GM10248 (cell line): ENCODE data around the gene FGFRL1.

Source experiments
- CTCF ChIA-PET: fragments of 300-600 bp; sonication (Branson Sonifier 250); formaldehyde crosslinking; extraction: SDS; loops from one replicate; lab custom pipeline; 2021; ENCODE audit warnings: antibody characterized with exemption; lab: Yijun Ruan, JAX
- POLR2A ChIA-PET: fragments of 350-650 bp; sonication (Branson Sonifier 250); formaldehyde crosslinking; extraction: SDS; loops from one replicate; lab custom pipeline; 2020; ENCODE audit warnings: antibody characterized with exemption; lab: Yijun Ruan, JAX
- DNase-seq: peaks from one replicate; pipeline ENCODE4 v3.0.0; 2012; ENCODE audit errors: extremely low spot score
- TF ChIP-seq, protein P1 (sequence below): IDR thresholded peaks from 2 replicates; pipeline ENCODE4 v1.5.1; 2012; ENCODE audit warnings: mild to moderate bottlenecking, low read depth; ENCODE audit errors: extremely low read depth, missing control alignments, control extremely low read depth

FGFRL1 gene

DNA sequence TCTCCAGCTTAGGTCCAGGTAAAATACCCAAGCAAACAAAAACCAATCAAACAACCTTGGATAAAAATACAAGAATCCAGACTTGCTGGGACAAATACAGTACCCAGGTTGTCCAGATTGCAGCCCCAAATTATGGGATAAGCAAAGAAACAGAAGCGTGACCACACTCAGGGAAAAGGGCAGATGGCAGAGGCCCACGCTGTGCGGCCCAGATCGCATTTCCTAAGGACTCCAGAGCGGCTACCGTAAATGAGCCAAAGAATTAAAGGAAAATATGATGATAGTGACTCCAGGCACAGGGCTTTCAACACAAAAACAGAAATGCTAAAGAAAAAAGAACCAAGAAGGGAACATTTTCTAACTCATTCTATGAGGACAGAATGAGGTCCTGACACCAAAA, 50.3 kb downstream of the FGFRL1 start:
- TF ChIP-seq, protein P1, sequence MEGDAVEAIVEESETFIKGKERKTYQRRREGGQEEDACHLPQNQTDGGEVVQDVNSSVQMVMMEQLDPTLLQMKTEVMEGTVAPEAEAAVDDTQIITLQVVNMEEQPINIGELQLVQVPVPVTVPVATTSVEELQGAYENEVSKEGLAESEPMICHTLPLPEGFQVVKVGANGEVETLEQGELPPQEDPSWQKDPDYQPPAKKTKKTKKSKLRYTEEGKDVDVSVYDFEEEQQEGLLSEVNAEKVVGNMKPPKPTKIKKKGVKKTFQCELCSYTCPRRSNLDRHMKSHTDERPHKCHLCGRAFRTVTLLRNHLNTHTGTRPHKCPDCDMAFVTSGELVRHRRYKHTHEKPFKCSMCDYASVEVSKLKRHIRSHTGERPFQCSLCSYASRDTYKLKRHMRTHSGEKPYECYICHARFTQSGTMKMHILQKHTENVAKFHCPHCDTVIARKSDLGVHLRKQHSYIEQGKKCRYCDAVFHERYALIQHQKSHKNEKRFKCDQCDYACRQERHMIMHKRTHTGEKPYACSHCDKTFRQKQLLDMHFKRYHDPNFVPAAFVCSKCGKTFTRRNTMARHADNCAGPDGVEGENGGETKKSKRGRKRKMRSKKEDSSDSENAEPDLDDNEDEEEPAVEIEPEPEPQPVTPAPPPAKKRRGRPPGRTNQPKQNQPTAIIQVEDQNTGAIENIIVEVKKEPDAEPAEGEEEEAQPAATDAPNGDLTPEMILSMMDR = no peak
- ChIA-PET POLR2A (no interaction called here), CTCF (no interaction called here)
- no peak for DNase-seq

DNA sequence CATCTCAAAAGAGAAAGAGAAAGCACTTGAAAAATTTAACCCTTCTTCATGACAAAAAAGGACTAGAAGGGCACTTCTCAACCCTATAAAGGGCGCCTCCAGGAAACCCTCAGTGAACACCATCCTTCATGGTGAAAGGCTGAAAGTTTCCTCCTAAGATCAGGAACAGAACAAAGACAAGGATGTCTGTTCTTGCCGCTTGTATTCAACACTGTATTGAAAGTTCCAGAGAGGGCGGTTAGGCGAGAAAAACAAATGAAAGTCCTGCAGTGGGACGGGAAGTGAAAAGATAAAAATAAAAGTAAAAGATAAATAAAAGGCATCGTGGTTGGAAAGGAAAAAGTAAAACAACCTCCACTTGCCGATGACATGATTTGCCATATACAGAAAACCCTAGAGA, 51.0 kb downstream of the FGFRL1 start:
- no peak for DNase-seq
- TF ChIP-seq, protein P1 = no peak
- ChIA-PET CTCF (no interaction called here), POLR2A (no interaction called here)

DNA sequence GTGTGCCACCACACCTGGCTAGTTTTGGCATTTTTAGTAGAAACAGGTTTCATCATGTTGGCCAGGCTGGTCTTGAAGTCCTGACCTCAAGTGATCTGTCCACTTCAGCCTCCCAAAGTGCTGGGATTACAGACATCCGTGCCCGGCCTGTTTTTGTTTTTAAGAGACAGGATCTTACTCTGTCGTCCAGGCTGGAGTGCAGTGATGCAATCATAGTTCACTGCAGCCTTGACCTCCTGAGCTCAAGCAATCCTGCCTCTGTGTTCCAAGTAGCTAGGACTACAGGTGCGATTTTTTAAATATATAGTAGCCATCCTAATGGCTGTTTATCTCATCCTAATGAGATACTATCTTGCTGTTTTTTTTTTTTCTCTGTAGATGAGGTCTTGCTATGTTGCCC, 54.3 kb downstream of the FGFRL1 start:
- ChIA-PET CTCF (no interaction called here), POLR2A (no interaction called here)
- TF ChIP-seq, protein P1 = no peak
- DNase-seq = no peak

DNA sequence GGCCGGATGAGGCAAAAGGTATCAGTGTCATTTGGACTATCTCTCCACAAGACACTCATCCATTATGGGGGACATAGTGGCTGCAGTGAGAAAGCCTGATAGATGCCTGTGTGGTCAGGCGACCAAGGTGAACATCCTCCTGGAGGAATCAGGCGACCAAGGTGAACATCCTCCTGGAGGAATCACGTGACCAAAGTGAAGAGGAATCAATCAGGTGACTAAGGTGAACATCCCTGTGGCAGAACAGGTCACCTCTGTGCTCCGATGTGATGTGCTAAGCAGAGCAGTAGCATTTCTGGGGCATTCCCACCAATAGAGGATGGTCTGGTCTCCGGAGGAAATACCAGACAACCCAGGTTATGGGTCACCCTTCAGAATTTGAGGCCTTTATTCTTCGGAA, 58.0 kb downstream of the FGFRL1 start:
- no peak for DNase-seq
- TF ChIP-seq, protein P1 = no peak
- ChIA-PET CTCF (no interaction called here), POLR2A (no interaction called here)

DNA sequence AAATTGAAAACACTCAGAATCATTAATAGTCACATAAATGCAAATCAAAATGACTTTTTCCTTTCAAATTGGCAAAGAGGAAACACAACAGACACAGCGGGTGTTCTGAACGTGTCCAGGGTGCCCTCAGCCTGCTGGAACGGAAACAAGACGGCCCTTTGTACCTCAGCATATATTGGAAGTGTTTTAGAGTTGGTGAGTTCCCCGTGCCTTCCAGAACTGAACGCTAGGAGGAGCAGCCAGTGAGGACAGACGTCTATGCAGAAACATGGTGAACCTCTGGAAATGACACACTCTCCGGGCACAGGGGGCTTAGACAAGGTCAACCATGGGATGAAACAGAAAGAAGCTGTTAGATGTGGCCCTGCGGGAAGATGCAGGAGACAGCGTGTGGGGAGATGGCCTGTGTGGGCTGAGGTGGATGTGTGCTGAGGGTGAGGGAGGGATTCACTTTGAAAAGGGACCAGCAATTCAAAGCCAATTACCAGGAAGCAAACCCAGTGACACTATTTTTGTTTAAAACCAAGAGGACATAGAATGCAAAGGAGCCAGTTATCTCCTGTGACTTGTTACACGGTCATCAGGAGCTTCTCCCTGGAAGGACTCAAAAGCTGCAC, 61.5 kb downstream of the FGFRL1 start:
- DNase-seq = peak; percentile 64
- ChIA-PET POLR2A (no interaction called here), CTCF (interaction anchor here (1.3 kb wide), 1 partner anchor 195 kb away, joined by 3 read pairs; no protein-coding TSS in a partner anchor)
- TF ChIP-seq, protein P1 = peak; percentile 55

DNA sequence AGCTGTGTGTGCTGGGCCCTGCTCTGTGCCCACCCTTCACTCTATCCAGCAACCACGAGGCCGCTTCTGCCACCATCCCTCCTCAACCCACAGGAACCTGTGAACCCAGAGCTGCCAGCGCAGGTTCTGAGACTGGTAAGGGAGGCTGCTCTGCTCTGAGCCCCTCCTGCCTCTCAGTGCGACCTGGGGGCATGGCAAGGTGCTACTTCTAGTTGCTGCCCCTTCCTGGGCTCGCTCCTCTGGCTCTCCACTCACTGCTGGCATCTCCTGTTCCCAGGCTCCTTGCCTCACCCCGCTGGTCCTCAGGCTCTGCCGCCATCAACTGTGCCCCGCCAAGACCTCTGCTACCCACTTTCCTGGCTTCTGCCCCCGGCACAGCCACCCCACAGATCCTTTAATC, 62.7 kb downstream of the FGFRL1 start:
- TF ChIP-seq, protein P1 = no peak
- CTCF ChIA-PET = interaction anchor here (1.2 to 1.3 kb wide), 2 partner anchors 10 to 194 kb away, joined by 3 to 4 read pairs; no protein-coding TSS in a partner anchor
- POLR2A ChIA-PET = no interaction called here
- no peak for DNase-seq
